Right ventricle myocardium inferior (tissue), 1 donor: ENCODE results near the gene COL6A5. TPM values are rescaled to one million over a fixed set of nuclear protein-coding genes. Genes with fewer than 3 reads are reported as not detected.
"Not testable (repeated sequence)": the region's sequence is repeated elsewhere in the genome, so short reads cannot be mapped to it uniquely, and the experiment has no call there.

Source experiments
- ATAC-seq: fragments of 200-7000 bp; cut with Tn5 transposase; one replicate; pipeline ENCODE4 v1.9.1; 2020; ENCODE audit warnings: mild to moderate bottlenecking, moderate library complexity
- DNase-seq: peaks from one replicate; pipeline ENCODE4 v3.0.0; 2021; ENCODE audit errors: missing footprints
- intact Hi-C: fragments of 100-400 bp; cut with DNase I; formaldehyde crosslinking; loops from one replicate; pipeline ENCODE4 v1.11.0; 2022
- long read RNA-seq: library from polyadenylated mRNA; unstranded; transcript quantifications from one replicate; pipeline ENCODE4 v2.0.0, GENCODE V29; 2021
- total RNA-seq: library from RNA; stranded (reverse); fragmentation: NEBNext Ultra II Directional; extraction: Animal tissue kit (Norgen Biotek cat#: 25700); gene quantifications from one replicate; pipeline ENCODE4 v1.2.1, GENCODE V29; 2021
- donor health status: DM: no; HTN: yes; CAD: no; lungs with severe emphysema.

The COL6A5 gene
- total RNA-seq, result not detected
- long read RNA-seq, result 0 reads

GRCh38 chr3:130345487-130346079 lies at the start of gene COL6A5:
TSS of gene COL6A5 (plus strand) at chr3:130345672. CDS start at chr3:130373639, 27,967 bp downstream.
- intact Hi-C loops, result no loop called here
- DNase-seq, result peak; percentile 56
- no peak for ATAC-seq

GRCh38 chr3:130299531-130299930 lies 45.9 kb upstream of the COL6A5 start:
- intact Hi-C loops, result no loop called here
- DNase-seq (no peak), ATAC-seq (no peak)

GRCh38 chr3:130300888-130301287 lies 44.6 kb upstream of the COL6A5 start:
- no peak for DNase-seq
- ATAC-seq, result no peak
- intact Hi-C loops, result no loop called here

GRCh38 chr3:130310109-130310508 lies 35.4 kb upstream of the COL6A5 start:
- DNase-seq (no peak), ATAC-seq (no peak)
- intact Hi-C loops, result no loop called here

- no peak for DNase-seq
- intact Hi-C loops, result no loop called here
- no peak for ATAC-seq
Measured at GRCh38 chr3:130312374-130312773, 33.1 kb upstream of the COL6A5 start.

- DNase-seq, result no peak
- intact Hi-C loops, result no loop called here
- no peak for ATAC-seq
Measured at GRCh38 chr3:130316169-130316568, 29.3 kb upstream of the COL6A5 start.

- no peak for DNase-seq
- ATAC-seq, result no peak
- intact Hi-C loops, result no loop called here
Measured at GRCh38 chr3:130323503-130323902, 22.0 kb upstream of the COL6A5 start.

- no peak for DNase-seq
- intact Hi-C loops, result no loop called here
- ATAC-seq, result no peak
Measured at GRCh38 chr3:130340766-130341165, 4.7 kb upstream of the COL6A5 start.

GRCh38 chr3:130341388-130341787 lies 4.1 kb upstream of the COL6A5 start:
- ATAC-seq (no peak), DNase-seq (no peak)
- intact Hi-C loops, result no loop called here

GRCh38 chr3:130341882-130342281 lies 3.6 kb upstream of the COL6A5 start:
- intact Hi-C loops, result no loop called here
- no peak for DNase-seq
- no peak for ATAC-seq

- no peak for ATAC-seq
Measured at GRCh38 chr3:130342821-130343661, 2.4 kb upstream of the COL6A5 start.

GRCh38 chr3:130348258-130348657 lies 2.8 kb downstream of the COL6A5 start:
- intact Hi-C loops, ATAC-seq, DNase-seq: not testable (repeated sequence)

More at GRCh38 chr3:130342821-130343661, 2.4 kb upstream of the COL6A5 start:
- DNase-seq, result no peak
- intact Hi-C loops, result no loop called here

GRCh38 chr3:130354430-130354829 lies 9.0 kb downstream of the COL6A5 start:
- intact Hi-C loops, result no loop called here
- no peak for ATAC-seq
- DNase-seq, result no peak

- DNase-seq (no peak), ATAC-seq (no peak)
- intact Hi-C loops, result no loop called here
Measured at GRCh38 chr3:130374033-130374432, 28.6 kb downstream of the COL6A5 start.

GRCh38 chr3:130374908-130375307 lies 29.4 kb downstream of the COL6A5 start:
- no peak for ATAC-seq
- DNase-seq, result no peak
- intact Hi-C loops, result no loop called here

- ATAC-seq (no peak), DNase-seq (no peak)
- intact Hi-C loops, result no loop called here
Measured at GRCh38 chr3:130377960-130378676, 32.6 kb downstream of the COL6A5 start.

- DNase-seq (no peak), ATAC-seq (no peak)
- intact Hi-C loops, result no loop called here
Measured at GRCh38 chr3:130378677-130379191, 33.3 kb downstream of the COL6A5 start.

- intact Hi-C loops, result no loop called here
- ATAC-seq (no peak), DNase-seq (no peak)
Measured at GRCh38 chr3:130379274-130379673, 33.8 kb downstream of the COL6A5 start.

- intact Hi-C loops, result no loop called here
- ATAC-seq, result no peak
- DNase-seq, result no peak
Measured at GRCh38 chr3:130380398-130380797, 34.9 kb downstream of the COL6A5 start.
